Renal cortical epithelial cell (primary cell): ENCODE results near the gene E2F1. TPM values are rescaled to one million over a fixed set of nuclear protein-coding genes. Genes with fewer than 3 reads are reported as not detected.

Experiments
- DNase-seq: peaks from one replicate; pipeline ENCODE4 v3.0.0-alpha.2; 2011; ENCODE audit warnings: low read depth
- total RNA-seq: library from RNA; depleted of rRNA; stranded (reverse); fragments of >200 nt; gene quantifications from 2 replicates; pipeline ENCODE4 v1.2.3, GENCODE V29; 2014

Gene E2F1
- total RNA-seq, 1 donor from 2014 or later, result 0.89 TPM

- DNase-seq, result no peak
These were observed 13.6 kb downstream of the E2F1 start for GRCh38 chr20:33672426-33673113.

DNA sequence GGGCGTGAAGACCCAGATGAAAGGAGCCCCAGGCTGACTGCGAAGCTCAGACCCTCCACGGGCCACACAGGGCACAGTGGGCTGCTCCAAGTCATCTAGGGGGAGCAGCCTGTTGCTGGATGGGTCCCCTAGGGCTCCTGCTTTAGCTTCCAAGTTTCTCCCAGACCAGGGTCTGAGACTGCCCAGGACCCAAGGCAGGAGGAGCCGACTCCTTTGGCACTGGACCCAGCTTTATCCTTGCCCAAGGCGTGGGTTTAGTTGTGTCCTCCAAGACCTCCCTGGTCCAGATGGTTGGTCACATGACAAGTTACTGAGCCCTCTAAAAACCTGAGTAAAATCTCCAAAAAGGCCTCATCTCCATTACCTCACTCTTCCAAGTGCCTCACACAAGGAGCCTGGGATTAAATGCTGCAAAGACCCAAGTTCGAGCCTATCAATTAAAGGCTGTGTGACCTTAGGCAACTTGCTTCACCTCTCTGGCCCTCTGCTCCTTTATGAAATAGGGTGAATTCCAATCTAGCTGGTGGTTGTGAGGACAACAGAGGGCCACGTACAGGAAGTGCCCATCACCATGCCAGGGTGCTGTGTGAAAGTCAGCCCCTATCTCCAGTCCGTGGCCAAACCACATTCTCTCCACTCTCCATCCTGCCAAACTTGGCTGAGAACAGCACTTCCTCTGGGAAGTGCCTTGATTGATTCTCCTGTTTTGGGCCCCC lies 14.5 kb downstream of the E2F1 start:
- no peak for DNase-seq

GRCh38 chr20:33670715-33671499 lies 15.3 kb downstream of the E2F1 start:
- no peak for DNase-seq

GRCh38 chr20:33669873-33670640 lies 16.1 kb downstream of the E2F1 start:
- no peak for DNase-seq

- DNase-seq, result no peak
These were observed 17.0 kb downstream of the E2F1 start for GRCh38 chr20:33669224-33669623.

GRCh38 chr20:33668466-33669155 lies 17.6 kb downstream of the E2F1 start:
- DNase-seq, result no peak

- peak; percentile 41 for DNase-seq
These were observed 18.3 kb downstream of the E2F1 start for GRCh38 chr20:33667676-33668465.

GRCh38 chr20:33667245-33667675 lies 18.9 kb downstream of the E2F1 start:
- DNase-seq, result no peak

DNA sequence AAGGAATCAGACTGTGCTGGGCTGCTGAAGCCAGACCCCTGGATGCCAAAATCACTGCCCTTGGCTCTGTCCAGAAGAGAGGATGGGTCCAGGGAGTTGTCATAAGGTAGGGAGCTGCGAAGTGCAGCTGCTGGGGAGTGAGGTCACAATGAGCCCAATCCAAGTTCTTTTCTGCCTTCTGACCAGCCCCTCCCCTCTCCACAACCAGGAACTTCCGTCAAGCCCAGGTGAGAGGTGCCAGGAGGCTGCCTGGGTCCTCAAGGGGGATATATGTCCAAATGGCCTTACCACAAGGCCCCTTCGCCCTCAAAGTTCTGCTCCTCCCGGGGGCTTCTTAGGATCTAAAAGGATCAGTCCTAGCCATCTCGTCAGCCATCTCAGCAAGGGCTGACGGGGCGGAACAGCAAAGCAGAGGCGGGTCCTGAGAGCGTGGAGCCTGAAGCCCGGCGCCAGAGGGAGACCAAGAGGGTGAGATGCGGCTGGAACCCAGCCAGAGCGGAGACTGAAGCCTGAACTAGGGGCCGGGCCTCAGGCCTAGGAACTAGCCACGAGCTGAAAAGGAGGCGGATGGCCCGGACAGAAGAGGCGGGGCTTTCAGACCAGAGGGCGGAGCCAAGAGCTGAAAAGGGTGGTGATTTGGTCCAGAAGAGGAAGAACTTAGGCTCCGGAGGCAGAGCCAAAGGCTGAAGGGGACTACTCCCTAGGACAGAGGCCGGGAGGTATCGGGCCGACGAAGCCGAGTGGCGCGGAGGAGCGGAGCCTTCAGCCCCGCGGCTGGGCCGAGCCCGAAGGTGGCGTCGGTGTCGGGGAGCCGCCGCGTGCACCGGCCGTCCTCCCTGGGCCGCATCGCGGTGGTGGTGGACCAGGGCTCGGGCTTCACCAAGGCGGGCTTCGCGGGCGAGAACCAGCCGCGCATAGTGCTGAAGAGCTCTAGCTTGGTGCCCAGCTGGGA lies 19.6 kb downstream of the E2F1 start, which contains the start of gene ACTL10:
Gene ACTL10 (plus strand): TSS at position 651 of the 952 bp plus-strand sequence. CDS start 555 bp downstream, outside the sequence.
- DNase-seq, result peak; percentile 94

DNA sequence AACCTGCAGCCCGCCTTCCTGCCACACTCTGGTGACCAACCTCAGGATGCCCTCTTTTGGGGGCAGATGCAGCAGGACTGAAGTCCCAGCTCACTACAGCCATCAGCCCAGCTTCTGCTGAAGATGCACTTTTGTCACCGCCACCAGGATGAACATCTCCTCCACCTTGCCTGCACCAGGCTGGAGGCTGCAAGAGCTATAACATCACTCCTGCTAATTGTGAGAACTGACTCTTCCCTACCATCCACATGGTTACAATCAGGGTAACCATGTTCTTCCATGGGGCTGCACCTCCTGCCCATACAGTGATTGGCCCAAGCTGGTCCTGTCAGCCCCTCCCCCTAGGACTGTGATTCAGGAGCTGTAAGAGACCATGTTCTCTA lies 21.4 kb downstream of the E2F1 start:
- DNase-seq, result no peak

DNA sequence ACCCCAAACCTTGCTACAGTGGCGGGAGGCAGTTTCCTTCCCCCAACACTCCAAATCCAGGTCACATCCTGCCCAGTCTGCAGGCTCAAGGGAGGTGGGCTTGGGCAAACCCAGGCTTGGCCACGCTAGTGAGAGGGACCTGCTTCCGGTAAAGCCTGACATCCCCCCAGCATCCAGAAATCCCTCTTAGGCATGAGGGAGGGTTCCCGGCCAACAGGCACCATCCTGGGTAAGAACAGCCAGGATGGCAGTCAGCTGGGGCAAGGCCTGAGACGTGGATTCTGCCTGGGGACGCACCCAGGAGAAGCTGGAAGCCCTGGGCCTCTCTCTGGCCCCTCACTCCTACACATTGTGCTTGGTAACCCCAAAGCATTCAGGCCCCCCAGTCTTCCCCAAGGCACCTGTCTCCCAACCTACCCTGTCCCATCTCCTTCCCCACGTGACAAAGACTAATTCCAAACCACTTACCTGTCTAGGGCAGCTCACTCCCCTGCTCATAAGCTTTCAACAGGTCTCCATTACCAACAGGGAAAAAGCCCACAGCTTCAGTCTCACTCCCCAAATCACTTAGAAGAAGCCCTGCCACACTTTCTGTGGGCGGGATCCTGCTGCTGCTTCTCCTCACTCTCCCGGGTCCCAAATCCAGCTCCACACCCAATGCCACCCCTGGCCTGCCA lies 22.0 kb downstream of the E2F1 start:
- no peak for DNase-seq

GRCh38 chr20:33663161-33664084 lies 22.8 kb downstream of the E2F1 start:
- DNase-seq, result no peak

- no peak for DNase-seq
These were observed 24.0 kb downstream of the E2F1 start, which contains the start of gene C20orf144 for GRCh38 chr20:33662172-33662571. C20orf144 (plus strand) TSS chr20:33662327; CDS start chr20:33662346, 19 bp downstream.

GRCh38 chr20:33660685-33661058 lies 25.5 kb downstream of the E2F1 start:
- no peak for DNase-seq

- DNase-seq, result no peak
These were observed 26.0 kb downstream of the E2F1 start for GRCh38 chr20:33660035-33660684.

DNA sequence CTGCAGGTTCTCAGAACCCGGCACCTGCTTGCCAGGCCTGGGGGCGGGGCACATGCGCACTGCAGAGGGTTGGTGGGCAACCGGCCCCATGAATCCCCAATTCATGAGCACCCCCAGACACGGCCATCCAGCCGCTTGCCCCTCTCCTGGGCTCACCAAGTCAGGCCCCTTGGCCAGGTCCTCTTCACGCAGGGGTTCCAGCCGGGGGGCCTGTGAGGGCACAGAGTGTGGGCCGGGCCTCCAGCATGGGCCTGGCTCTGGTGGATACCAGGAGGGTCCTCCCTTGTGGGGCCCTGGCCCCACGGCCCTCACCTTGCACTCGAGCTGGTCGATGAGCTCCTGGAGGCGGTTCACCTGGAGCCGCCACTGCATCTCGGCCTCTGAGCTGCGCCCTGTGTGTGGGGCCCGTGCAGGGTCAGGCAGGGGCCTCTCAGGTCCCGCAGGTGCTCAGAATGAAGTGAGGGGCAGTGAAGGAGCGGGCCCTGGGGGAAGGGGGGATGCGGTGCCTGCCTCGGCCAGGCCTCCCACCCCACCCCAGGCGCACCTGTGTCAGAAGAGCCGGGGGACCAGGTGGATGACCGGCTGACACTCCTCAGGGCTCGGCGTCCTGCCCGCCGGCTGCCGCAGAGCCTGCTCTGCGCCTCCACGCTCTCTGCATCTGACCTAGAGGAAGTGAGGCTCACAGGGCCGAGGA lies 26.7 kb downstream of the E2F1 start:
- DNase-seq, result no peak
